Hepatocyte (in vitro differentiated cells): ENCODE measurements around the gene RFXAP.

Experiments
- CTCF ChIP-seq: fragments of 200-600 bp; sonication (generic); IDR thresholded peaks from 2 replicates; pipeline ENCODE4 v1.5.1; 2016; ENCODE audit warnings: antibody characterized with exemption, mild to moderate bottlenecking; ENCODE audit not compliant: poor library complexity
- EZH2 ChIP-seq: fragments of 200-600 bp; sonication (generic); IDR thresholded peaks from 2 replicates; pipeline ENCODE4 v1.6.1; 2016; ENCODE audit warnings: antibody characterized with exemption, mild to moderate bottlenecking, borderline replicate concordance

DNA sequence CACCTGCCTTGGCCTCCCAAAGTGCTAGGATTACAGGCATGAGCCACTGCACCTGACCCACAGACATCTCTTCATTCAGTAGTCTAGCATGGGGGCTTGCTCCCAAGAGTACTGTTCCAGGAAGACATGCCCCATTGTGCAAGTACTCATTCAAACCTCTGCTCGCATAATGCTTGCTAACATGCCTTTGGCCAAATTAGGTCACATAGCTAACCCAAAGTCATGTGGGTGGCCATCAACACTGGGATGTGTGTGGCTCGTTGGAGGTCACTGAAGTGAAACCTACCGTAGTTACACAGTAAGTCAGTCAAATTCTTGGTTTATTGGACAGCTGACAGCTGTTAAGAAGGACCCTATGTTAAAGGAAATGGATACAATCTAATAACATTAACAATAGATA is 20.3 kb downstream of the RFXAP start:
- TF ChIP-seq CTCF: no peak
- TF ChIP-seq EZH2: no peak
